ENCODE data around the gene APOBEC3C.
A peak's percentile ranks its signal among the peaks of the same experiment; 100 is the strongest.
"Not testable (repeated sequence)": the region's sequence is repeated elsewhere in the genome, so short reads cannot be mapped to it uniquely, and the experiment has no call there.

The APOBEC3C gene

DNA sequence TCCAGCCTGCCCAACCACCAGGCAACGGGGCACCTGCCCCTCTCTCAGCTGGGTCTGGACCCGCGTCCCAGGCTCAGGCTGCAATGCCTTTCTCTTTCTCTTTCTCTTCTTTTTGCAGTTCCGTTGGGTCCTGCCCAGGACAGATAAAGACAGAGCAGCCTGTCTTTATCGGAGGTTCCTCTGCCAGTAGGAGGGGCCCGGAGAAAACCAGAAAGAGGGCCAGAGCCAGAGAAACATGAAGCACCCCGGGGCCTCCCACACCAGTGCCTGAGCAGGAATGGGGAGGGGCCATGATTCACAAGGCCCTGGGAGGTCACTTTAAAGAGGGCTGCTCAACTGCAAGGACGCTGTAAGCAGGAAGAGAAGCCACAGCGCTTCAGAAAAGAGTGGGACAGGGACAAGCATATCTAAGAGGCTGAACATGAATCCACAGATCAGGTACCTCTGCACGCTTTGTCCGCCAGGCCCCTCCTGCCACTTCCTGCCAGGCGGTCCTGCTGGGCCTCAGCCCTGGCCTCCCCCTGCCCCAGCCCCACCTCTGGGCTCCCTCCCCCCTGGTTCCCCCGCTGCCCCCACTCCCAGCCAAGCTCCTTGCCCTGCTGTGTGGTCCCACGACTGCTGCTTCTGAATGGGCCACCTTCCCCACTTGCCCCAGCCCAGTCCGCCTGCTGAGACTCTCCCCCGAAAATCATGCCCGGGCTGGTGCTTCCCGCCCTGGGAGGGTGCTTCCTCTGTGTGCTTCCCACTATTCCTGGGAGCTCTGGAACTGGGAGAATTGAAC lies at the start of gene APOBEC3C:
Gene APOBEC3C (plus strand): TSS at position 316 of the 781 bp plus-strand sequence. CDS start 106 bp downstream, at position 422.
- peak; percentile 91 for DNase-seq

- DNase-seq = no peak
Measured at GRCh38 chr22:38964306-38964705, 49.8 kb upstream of the APOBEC3C start.

- no peak for DNase-seq
Measured at GRCh38 chr22:38964989-38965388, 49.1 kb upstream of the APOBEC3C start.

- no peak for DNase-seq
Measured at GRCh38 chr22:38965614-38966379, 48.3 kb upstream of the APOBEC3C start.

DNA sequence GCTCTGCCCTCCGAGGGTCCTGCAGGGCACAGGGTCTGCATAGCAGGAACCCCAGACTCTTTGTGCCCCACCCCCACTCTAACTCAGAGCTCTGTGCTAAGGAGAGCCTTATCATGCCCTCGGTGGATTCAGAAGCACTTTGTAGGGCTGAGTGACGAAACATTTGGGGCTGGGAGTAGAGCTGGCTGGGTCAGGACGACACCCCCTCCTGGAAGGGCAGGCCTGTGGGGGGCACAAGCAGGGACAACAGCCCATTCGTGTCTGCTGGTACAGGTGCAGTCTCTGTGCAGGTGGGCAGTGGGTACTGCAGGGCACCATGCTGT lies 47.7 kb upstream of the APOBEC3C start:
- DNase-seq = no peak

GRCh38 chr22:38966942-38967341 lies 47.1 kb upstream of the APOBEC3C start:
- no peak for DNase-seq

DNA sequence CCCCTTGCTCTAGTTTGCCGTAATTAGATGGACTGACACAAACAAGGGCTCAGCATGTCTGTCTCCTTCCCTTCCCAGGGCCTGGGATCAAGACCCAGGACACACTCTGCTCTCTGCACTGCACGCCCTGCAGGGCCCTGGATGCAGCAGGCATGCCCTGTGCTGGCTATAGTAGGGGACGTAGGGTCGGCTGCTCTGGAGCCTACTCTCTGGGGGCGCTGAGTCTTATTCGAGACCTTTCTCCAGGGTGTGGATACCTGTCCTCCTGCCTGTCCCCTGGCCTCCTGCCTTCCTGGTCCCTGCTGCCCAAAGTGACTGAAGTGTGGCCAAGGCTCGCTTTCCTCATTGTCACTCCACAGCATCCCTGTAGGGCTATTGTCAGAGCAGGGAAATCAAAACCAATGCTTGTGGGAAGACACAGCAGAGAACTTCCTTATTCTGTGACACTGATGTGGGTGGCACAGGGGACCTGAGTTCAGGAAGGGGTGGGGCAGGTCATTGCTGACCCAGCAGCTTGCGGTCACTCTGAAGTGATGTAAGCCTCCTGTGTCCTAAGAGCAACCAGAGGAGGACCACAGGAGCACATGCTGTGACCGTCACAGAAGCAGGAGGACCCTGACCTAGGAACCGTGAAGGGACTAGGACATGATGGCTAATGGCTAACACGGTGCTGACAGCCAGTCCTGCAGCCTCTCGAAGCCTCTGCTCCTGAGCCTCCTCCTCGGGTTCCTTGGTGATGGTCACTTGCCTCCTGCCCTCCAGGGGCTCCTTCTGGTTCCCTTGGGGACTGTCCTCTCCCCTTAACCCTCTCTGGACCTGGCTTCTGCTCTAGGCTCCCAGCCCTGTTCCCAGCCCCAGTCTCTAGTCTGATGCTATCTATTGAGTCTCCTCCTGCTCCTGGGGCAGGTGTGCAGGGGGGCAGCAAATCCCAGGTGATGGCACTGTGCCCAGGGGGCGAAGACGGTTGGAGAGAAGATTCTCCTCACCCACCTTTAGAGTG lies 46.3 kb upstream of the APOBEC3C start:
- no peak for DNase-seq

- DNase-seq = no peak
Measured at GRCh38 chr22:38968801-38969200, 45.3 kb upstream of the APOBEC3C start.

DNA sequence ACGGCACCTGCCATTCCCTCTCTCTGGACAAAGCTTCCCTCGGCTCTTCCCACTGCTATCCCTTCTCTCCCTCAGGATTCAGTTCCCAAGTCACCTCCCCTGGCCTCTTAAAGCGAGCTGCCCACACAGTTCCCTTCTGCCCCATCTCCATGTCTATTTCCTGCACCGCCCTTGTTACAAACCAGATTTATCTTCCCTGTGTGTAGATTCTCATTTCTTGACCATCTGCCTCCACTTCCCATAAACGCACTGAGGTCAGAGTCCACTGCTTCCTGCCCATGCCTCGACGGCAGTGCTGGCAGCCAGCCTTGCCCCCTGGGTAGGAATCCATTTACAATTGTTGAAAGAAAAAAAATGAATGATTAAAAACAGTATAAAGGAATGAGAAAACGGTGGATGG lies 43.5 kb upstream of the APOBEC3C start:
- DNase-seq = no peak

DNA sequence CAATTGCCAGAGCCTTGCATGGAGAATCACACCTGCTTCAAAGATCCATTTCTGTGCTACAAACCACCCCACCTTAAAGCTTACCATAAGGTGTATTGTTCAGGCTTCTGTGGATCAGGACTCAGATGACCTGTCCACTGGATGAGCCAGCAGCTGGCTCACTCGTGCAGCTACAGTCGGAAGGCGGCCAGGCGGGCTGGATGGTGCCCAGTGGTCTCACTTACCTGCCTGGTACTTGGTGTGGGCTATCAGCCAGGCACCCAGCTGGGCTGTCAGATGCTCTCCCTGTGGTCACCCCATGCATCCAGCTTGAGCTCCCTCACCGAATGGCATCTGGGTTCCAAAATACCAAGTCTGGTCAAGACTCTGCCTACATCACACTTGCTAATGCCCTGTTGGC lies 42.9 kb upstream of the APOBEC3C start:
- DNase-seq = no peak

DNA sequence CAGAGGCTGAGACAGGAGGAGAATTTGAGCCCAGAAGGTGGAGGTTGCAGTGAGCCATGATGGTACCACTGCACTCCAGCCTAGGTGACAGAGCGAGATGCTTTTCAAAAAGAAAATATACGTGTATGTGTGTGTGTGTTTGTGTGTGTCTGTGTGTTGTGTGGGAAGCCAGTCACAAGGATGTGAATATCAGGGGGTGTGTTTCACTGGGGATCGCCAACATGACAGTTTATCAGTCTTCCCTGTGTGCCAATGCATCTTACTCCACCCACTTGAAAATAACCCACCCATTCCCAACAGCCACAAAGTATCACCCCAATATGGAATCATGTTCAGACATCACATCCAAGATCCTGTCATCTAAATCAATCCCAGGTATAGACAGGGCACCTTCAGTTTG lies 42.3 kb upstream of the APOBEC3C start:
- no peak for DNase-seq

DNA sequence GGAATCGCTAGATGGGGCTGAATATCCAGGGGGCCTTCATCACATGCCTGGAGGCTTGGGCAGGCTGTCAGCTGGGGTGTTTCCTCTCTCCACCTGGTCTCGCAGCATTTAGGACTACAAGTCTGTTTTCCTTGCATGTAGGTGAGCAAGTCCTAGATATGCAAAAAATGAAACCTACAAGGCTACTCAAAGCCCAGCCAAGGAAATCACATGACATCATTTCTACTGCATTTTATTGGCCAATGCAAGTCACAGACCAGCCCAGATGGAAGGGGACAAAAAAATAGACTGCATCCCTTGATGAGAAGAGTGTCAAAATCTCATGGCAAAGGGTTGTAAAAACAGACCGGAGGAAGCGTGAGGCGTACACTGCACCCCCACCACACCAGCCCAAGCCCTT lies 41.5 kb upstream of the APOBEC3C start:
- no peak for DNase-seq

GRCh38 chr22:38973289-38974169 lies 40.5 kb upstream of the APOBEC3C start:
- peak; percentile 46 for DNase-seq

- DNase-seq = no peak
Measured at GRCh38 chr22:38974170-38974825, 39.8 kb upstream of the APOBEC3C start.

GRCh38 chr22:38974826-38975175 lies 39.3 kb upstream of the APOBEC3C start:
- DNase-seq = no peak

- not testable (repeated sequence) for DNase-seq
Measured at GRCh38 chr22:38977289-38977688, 36.8 kb upstream of the APOBEC3C start.

DNA sequence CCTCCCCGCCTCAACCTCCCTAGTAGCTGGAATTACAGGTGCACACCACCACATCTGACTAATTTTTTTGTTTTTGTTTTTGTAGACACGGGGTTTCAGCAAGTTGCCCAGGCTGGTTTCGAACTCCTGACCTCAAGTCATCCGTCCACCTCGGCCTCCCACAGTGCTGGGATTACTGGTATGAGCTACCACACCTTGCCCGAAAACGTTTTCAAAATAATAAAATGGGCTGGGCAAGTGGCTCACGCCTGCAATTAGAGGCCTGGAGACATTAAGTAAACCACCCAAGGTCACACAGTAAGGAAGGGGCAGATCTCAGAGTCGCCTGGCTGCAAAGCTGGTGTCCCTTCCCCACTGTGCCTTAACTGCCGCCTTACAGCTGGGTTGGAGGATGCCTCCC lies 33.5 kb upstream of the APOBEC3C start:
- not testable (repeated sequence) for DNase-seq

- DNase-seq = no peak
Measured at GRCh38 chr22:38981005-38981991, 32.8 kb upstream of the APOBEC3C start.

DNA sequence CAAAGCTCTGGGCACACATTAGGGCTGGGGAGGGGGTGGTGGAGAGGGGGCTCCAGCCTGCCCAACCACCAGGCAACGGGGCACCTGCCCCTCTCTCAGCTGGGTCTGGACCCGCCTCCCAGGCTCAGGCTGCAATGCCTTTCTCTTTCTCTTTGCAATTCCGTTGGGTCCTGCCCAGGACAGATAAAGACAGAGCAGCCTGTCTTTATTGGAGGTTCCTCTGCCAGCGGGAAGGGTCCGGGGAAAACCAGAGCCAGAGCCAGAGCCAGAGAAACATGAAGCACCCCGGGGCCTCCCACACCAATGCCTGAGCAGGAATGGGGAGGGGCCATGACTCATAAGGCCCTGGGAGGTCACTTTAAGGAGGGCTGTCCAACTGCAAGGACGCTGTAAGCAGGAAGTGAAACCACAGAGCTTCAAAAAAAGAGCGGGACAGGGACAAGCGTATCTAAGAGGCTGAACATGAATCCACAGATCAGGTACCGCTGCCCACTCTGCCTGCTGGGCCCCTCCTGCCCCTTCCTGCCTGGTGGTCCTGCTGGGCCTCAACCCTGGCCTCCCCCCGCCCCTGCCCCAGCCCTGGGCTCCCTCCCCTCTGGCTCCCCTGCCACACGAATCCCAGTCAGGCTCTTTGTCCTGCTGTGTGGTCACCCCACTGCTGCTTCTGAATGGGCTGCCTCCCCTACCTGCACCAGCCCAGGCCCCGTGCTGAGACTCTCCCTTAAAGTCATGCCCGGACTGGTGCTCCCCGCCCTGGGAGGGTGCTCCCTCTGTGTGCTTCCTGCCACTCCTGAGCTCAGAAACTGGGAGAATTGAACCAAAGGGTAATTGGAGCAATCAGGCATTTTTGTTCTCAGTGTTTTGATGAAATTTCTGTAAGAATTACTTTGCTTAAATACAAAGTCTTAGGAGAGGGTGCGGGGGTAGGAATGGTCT lies 31.8 kb upstream of the APOBEC3C start, which contains the start of gene APOBEC3B:
Gene APOBEC3B (plus strand): TSS at position 356 of the 936 bp plus-strand sequence. CDS start 107 bp downstream, at position 463.
- peak; percentile 76 for DNase-seq

Data from activated CD4-positive, alpha-beta T cell treated with anti-CD3 and anti-CD28 coated beads, Interleukin-10, Interleukin-2, amounts not matched to agents 100 ng/mL and 50 ng/mL, durations not matched to agents 16 hours and 8 hours (primary cell).